Kidney tubule cell (primary cell): ENCODE data around the gene PGM3.
"Not testable (repeated sequence)": the region's sequence is repeated elsewhere in the genome, so short reads cannot be mapped to it uniquely, and the experiment has no call there.

ENCODE experiments used
- DNase-seq: peaks from one replicate; pipeline ENCODE4 v3.0.0-alpha.2; 2018; ENCODE audit warnings: low spot score

Gene PGM3, protein sequence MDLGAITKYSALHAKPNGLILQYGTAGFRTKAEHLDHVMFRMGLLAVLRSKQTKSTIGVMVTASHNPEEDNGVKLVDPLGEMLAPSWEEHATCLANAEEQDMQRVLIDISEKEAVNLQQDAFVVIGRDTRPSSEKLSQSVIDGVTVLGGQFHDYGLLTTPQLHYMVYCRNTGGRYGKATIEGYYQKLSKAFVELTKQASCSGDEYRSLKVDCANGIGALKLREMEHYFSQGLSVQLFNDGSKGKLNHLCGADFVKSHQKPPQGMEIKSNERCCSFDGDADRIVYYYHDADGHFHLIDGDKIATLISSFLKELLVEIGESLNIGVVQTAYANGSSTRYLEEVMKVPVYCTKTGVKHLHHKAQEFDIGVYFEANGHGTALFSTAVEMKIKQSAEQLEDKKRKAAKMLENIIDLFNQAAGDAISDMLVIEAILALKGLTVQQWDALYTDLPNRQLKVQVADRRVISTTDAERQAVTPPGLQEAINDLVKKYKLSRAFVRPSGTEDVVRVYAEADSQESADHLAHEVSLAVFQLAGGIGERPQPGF

DNA sequence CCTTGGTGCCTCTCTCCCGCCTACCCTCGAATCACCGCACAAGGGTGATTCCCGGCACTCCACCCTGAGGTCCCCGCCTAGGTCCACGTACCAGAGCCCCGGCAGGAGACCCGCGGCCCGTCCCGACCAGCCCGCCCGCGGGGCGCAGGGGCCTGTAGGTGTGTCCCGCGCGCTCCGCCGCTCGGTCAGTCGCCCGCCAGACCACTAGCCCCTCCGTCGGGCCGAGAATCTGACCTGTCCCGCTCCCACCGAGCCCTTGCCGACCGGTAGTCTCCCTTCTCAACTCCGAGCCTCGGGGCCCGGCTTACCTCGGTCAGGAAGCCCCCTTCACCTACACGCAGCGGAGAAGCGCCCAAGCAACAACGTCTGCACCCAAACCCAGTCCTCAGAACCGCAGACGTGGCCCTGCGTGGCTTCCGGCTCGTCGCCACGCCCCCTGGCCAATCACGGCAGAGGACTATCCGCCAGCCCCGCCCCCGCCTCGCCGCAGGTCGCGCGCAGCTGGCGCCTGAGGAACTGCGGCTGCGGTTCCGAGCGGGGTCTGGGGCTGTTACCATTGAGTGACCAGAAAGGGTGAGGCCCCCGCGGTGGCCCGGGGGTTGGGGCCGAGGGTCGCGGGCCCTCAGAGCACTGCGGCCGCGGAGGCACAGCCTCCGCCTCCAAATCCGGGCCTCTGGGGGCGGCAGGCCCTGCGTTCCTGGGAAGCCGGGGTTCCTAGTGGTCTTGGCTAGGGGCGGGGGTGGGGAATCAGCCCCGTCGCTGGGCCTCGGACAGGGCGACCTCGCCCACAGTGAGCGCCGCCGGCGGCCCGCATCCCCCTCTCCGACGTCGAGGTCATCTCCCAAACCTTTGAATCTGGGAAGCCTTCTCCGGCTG lies at the start of gene PGM3, which contains the start of gene RWDD2A:
Gene PGM3, minus strand, starts transcription at position 395 of the 876 bp plus-strand sequence. CDS start 2,253 bp downstream, outside the sequence.
Gene RWDD2A, plus strand, starts transcription at position 487 of the 876 bp plus-strand sequence. CDS start 1,095 bp downstream, outside the sequence.
- peak; percentile 88 for DNase-seq

DNA sequence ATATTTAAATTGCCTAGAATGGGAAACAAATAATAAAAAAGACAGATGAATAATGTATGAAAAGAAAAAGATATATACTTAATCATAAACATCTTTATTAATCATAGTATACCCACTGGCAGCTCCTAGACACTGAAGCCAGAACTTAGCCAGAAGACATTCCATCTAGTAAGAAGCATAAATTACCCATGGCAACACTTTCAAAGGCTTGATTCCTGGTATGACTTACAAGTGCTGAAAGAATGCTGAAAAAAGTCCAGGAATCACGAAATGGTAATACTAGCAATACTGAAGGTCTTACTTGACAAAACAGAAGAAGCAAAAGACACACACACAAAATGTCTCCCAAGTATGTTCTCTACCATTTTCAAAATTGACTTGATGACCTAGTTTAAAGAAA lies 38.1 kb upstream of the PGM3 start:
- DNase-seq, result no peak

DNA sequence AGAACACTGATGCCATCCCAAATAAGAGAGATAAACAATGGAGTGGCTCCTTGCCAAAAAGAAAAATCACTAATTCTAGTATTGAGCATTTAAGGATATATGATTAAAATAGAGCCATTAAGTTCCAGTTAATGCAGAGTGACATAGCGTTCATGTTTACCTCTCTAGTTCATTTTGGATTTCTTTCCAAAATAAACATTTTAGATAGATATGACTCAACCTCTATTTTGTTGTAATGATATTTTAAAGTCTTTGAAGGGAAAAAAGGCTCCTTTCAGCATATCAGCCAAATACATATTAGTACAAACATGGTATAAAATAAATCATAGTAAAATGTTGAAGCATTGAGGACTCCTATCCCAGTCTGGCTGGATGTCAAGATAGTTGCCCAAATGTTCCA lies 33.5 kb upstream of the PGM3 start:
- no peak for DNase-seq

DNA sequence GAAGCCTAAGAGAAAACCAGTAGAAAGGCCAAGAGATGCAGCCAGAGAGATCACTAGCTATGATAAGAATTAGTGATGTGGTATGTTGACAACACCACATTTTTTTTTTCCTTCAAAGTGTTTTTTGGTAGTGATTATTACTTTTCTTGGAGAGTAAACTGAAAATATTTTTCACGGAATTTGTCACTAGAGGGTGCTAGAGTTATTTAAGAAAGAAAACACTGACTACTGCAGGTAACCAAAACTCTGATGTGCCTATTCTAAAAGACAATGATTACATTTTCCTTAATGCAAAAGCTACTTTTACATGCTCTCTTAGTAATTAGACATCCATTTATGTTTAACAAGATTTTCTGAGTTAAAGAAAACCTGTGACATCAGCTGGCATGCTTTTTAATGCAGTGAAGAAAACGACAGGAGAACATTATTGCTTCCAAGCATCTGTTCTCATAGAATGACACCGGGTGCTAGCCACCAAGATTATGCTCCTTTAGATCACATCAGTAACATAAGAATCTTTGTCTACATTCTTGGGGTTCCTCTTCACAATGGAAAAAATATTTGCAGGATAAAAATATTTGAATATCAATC lies 28.9 kb upstream of the PGM3 start:
- DNase-seq, result peak; percentile 44

DNA sequence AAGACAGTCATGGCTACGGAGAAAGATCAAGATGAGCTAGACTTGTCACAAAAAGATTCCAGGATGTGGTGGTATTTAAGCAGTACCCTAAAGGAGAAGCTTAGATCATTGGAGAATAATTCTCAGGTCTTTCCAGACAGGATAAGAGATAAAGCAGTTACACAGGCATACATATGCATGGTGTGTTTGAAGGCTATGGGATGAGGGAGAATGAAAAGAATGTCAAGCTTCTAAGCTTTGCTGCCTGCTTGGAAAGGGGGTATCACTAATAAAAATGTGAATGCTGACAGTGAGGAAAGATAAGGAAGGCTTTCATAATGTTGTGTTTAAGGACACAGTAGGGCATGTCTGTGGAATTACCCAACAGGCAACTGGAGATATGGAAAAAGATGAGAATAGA lies 28.2 kb upstream of the PGM3 start:
- no peak for DNase-seq

DNA sequence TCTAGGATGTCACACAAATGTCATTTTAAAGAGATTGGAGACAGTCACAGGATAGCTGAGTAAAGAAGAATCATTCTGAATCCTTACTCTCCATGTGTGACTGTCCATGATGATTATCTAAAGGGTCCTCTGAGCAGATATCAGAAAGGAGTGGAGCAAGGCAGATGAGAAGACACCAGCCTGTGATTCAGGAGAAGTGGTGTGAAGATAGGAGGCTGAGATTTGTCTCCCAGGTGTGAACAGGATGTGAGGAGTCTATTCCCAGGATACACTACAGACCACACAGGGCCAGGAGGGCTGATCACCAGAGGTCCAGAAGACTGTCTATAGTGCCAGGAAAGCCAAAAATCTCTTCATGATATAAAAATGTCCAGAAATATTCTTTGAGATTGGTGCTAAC lies 27.1 kb upstream of the PGM3 start:
- no peak for DNase-seq

DNA sequence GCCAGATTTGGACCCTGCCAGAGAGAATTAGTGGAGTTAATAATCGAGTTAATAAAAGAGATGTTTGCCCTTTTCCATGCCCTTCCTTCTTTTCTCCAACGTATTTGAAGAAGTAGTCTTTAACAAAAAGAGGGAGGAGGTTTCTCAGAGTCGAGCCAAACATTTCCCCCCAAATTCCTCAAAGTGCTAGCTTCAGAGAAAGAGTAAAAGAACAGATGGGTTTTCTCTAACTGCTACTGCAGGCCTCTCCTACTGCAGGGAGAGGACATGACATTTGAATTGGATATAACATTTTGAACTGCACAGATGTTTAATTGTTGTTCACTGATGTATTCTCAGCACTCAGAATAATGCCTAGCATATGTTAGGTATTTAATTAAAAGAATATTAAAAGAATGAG lies 25.6 kb upstream of the PGM3 start:
- DNase-seq, result no peak

DNA sequence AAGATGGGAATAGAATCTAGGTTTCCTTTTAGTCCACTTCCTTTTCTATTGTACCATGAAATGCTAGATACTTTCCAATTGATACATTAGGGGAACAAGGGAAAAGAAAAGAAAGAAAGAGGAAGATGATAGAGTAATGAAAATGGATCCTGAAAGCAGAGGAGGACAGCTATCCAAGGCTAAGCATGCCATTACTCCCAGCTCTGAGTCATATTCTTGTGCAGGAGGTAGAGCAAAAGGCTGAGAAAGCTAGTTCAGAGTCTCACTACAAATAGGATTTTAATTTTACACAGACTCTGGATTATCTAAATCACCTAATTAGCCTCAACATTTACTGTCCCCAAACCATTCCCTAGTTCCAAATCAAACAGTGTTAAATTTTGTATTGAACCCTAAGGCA lies 23.7 kb upstream of the PGM3 start:
- DNase-seq, result no peak

DNA sequence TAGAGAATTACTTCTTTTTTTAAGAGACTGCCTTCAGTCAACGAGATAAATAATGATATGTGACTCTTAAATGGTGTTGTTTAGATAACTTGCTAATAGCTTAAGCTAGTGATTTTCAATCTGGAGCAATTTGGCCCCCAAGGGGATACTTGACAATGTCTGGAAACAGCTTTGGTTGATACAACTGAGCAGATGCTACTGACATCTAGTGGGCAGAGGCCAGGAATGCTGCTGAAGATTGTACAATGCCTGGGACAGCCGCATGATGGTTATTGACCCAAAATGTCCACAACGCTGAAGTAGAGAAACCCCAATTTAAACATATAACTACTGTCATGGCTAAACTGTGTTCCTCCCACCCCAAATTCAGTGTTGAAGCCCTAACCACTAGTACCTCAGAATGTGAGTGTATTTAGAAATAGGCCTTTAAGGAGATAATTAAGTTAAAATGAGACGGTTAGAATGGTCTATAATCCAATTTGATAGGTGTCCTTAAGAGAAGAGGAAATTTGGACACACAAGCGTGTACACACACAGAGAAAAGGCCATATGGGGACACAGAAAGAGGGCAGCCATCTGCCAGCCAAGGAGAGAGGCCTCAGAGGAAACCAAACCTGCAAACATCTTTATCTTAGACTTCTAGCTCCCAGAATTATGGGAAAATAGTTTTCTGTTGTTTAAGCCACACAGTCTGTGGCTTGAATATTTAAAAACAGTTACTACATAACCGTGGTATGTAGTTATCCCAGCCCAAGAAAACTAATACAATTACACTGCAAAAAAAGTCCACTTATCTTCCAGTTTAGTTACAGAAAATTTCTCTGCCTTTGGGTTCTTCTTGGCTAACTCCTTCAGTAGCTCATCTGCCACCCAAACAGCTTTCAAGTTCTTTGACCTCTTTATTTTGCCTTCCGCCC lies 22.3 kb upstream of the PGM3 start:
- peak; percentile 73 for DNase-seq

DNA sequence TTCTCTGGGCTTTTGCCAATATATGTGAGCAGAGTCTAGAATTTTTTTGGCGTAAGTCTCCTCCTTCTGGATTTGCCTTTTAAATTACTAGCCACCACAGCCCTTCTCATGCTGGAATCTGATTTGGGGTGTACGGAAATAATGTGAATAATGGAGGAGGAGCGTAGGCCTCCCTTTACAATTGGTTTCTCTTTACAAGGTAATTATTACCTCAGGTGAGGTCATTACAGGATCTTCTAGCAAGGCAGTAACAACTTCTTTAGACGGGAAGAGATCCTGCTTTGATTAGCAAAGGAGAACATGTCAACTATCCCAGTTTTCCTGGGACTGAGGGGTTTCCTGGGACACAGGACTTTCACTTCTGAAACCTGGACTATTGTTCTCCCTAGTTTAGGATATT lies 9.0 kb upstream of the PGM3 start:
- peak; percentile 72 for DNase-seq

DNA sequence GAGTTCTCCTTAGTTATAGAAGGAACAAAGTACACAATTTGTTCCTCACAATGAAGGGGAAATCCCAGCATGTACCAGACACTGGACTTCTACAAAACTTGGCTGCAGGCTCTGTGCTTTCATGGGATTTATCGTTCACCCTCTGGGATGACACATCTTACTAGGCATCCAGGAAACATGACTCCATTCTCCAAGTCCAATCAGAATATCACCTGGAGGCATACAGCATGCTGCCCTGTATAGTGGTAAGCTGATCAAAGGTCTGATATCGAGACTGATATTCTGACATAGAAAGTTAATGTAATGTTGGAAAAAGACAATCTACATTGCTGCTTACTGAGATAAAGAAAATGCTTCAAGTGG lies 6.8 kb upstream of the PGM3 start:
- peak; percentile 94 for DNase-seq

DNA sequence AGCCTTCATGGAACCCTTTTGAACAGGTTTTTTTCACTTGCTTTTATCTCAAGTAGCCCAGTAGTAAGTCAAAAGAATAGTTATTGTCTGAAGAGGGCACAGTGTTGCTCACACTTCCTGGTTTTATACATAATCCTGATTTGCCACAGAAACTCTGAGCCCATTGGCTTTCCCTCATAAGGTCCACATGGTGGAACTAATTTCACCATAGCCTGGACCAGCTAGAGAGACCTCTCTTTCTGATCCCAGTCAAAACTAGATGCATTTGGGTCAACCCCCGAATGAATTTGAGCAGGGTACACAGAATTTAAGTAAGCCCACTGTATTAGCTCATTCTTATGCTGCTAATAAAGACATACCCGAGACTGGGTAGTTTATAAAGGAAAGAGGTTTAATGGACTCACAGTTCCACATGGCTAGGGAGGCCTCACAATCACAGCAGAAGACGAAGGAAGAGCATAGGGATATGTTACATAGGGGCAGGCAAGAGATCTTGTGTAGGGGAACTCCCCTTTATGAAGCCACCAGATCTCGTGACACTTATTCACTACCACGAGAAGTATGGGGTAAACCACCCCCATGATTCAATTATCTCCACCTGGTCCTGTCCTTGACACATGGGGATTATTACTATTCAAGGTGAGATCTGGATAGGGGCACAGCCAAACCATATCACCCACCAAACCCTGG lies 6.3 kb upstream of the PGM3 start:
- DNase-seq, result peak; percentile 56

DNA sequence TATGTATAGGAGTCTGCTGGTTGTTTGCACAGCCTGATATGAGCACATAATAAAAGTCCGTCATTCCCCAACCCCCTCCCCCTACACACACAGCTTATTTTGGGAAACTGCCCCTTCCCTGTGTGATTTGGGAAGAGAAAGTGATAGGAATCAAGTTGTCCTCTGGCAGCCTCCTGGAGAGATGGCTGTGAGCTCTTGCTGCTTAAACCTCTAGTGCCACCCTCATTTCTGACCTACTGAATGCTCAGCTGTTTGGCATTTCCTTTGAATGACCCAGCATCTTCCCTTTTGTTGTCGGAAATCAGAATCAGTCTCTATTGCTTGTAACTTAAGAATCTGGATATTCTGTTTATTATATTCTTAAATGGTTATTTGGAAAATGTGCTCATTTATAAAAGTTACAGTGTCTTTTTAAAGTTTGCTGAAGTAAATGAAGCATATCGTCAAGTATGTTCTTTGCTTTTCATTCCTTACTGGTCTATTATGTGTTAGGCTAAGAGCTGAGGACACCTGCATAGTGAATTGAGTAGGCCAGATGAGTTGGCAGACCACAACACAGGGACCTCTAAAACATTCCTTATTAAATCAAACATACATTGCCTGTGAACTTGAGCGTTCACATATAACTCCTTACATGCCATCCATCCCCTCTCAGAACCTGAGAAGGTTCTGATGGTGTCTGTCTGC lies 5.6 kb upstream of the PGM3 start:
- peak; percentile 63 for DNase-seq

DNA sequence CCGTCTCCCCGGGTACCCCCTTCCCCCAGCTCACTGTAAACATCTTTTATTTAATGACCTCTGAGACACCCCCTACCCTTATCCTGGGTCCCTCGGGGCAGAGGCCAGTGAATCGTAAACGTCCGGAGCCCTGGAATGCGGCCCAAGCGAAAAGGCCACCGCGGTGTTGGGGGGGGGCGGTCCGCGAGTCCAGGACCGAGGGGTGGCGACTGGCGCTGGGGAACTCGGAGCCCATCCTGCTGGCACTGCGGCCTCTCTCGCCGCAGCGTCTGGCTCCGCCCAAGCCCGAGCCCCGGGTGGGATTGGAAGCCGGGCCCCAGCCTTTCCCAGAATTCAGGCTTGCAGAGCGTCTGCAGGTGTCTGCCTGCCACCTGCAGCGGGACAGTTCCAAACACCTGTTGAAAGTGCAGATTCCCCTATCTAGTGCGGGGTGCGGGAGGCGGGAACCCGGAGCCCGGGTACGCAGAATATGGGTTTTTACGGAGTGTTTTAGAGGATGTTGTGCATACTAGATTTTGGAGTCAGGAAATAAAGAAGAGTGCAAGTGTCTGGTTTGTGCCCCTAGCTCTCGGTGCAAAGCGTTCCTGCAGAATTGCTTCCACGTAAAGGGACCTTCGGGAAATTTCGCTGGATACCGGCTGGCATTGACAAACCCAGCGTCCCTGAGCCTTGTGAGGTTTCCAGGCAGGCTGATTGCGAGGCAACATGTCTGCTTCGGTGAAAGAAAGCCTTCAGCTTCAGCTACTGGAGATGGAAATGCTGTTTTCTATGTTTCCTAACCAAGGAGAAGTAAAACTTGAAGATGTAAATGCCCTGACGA lies 892 bp upstream of the PGM3 start:
- DNase-seq, result peak; percentile 61

DNA sequence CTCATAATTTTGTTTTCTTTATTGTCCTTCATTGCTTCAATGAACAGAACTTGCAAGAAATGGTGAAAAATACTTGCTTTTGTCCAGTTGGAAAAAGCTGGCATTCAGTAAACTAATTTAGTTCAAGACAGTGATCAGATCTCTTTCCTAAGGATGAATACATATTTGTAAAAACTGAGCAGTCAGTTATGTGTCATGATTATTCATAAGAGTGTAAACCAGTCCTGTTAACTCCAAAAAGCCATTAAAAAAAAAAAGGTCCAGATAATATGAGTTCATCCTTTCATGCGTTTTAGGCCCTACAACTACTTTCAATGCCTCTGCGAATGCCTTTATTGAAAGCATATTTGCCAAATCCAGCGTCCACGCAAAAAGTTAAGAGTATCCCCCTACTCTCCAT lies 609 bp downstream of the PGM3 start:
- DNase-seq, result peak; percentile 12

DNA sequence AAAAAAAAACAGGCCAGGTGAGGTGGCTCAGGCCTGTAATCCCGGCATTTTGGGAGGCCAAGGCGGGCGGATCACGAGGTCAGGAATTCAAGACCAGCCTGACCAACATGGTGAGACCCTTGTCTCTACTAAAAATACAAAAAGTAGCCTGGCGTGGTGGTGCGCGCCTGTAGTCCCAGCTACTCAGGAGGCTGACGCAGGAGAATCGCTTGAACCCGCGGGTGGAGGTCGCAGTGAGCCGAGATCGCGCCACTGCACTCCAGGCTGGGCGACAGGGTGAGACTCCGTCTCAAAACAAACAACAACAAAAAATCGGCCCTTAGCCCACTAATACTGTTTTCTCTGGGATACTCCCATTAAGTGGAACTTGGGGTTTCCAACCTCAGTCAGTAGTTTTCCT lies 1.1 kb downstream of the PGM3 start:
- not testable (repeated sequence) for DNase-seq

DNA sequence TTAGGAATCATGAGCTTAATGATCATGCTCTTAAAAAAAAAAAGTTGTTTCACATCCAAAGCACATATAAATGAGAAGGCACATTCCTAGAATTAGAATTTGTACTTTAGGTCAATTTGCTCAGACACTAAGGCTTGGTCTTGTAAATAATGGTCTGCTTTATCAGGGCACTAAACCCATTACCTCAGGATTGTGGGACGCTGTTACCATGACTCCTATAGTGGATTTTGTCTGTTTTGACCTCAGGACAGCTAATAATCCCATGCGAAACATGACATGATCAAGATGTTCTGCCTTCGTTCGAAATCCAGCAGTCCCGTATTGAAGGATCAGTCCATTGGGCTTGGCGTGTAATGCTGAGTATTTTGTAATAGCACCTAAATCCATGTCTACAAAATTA lies 2.4 kb downstream of the PGM3 start:
- DNase-seq, result no peak

DNA sequence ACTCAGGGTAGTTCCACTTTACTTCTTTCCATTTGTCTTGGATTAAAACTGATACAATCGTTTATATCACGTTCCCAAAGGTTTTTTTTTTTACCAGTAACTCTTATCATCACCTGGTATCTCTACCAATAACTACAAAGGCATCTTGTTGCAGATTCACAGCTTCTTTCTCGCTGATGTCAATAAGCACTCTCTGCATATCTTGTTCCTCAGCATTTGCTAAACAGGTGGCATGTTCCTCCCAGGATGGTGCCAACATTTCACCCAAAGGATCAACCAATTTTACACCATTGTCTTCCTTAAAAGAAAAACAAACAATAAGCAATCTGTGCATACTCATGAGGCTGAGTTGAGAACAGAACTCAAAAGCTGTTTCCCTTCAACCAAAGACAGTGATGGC lies 4.6 kb downstream of the PGM3 start:
- DNase-seq, result no peak

DNA sequence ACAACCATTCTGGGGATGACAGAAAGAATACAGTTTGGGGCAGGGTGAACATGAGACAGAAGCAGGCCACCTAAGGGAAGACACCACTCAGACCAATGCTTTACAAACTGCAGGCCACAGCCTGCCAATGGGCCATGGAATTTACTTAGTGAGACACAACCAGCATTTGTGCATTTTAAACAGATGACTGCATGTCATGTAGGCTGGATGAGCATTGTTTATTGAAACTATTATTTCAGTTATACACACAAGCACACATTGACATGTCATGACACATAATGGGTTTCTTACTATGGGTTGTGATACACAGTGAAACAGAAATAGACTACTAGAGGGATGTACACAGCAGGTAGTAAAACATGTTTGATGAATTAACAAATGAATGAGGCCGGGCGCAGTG lies 8.0 kb downstream of the PGM3 start:
- DNase-seq, result peak; percentile 9
